ENCODE data around the gene ZFAND3. TPM values are rescaled to one million over a fixed set of nuclear protein-coding genes. Genes with fewer than 3 reads are reported as not detected.

The ZFAND3 gene
- total RNA-seq, 4 donors from 2014 or later = 46.3 to 73.6 (median 49.3) TPM

DNA sequence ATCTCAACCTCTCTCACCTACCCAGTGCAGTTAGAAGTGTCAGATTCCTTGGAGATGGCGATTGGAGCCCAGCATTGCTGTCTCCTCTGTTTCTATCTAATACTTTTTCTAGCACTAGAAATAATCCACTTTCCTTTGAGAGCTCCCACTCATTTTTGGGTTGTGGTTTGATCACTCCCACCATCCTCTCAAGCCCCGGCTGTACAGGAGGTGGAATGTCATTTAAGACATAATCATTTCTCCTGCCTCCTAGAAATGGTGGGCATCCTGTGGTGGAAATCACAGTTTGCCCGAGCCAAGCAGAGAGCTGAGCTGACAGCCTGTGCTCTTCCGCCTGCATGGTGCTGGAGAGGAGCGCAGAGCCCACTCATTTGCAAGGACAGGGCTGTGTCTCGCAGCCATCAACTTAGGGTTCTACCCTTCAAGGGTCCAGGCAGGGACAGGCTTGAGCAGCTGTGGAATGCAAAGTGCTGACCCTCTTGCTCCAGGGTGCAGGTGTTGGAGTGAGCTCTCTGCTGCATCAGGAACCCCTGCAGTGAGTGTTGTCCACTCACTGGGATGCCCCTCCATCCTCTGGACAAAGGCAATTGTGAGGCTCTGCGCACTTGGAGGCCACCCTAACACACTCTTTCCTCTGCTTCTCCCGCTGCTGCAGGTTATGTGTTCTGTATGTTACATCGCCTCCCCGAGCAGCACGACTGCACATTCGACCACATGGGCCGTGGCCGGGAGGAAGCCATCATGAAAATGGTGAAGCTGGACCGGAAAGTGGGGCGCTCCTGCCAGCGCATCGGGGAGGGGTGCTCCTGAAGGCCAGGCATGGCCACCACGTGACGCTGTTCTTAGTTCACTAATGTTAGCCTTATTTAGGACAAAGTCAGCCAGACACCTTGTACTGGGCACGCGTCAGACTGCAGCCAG is 332.3 kb downstream of the ZFAND3 start:
- Histone ChIP-seq H3K9me3 (no peaks in the 10 kb centered on the region), H3K27me3 (no peaks in the 10 kb centered on the region), H3K36me3 (peaks cover 0 to 44% of the 10 kb centered on the region in 2 donors), H3K4me1 (peaks cover 0 to 18% (median 11%) of the 10 kb centered on the region in 3 donors), H3K27ac (no peak overlapping the region), H3K4me3 (no peak overlapping the region)
- no peak for ATAC-seq
- no peak for TF ChIP-seq EP300 (IDR thresholded peaks at IDR 0.05)
- TF ChIP-seq POLR2AphosphoS5 (IDR thresholded peaks at IDR 0.05) = no peak
- TF ChIP-seq, protein P1, sequence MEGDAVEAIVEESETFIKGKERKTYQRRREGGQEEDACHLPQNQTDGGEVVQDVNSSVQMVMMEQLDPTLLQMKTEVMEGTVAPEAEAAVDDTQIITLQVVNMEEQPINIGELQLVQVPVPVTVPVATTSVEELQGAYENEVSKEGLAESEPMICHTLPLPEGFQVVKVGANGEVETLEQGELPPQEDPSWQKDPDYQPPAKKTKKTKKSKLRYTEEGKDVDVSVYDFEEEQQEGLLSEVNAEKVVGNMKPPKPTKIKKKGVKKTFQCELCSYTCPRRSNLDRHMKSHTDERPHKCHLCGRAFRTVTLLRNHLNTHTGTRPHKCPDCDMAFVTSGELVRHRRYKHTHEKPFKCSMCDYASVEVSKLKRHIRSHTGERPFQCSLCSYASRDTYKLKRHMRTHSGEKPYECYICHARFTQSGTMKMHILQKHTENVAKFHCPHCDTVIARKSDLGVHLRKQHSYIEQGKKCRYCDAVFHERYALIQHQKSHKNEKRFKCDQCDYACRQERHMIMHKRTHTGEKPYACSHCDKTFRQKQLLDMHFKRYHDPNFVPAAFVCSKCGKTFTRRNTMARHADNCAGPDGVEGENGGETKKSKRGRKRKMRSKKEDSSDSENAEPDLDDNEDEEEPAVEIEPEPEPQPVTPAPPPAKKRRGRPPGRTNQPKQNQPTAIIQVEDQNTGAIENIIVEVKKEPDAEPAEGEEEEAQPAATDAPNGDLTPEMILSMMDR (IDR thresholded peaks at IDR 0.05) = no peak
- TF ChIP-seq POLR2A (IDR thresholded peaks at IDR 0.05) = no peak
- 93 to 100% methylated on average over 3 to 9 of the region's 22 CpGs for WGBS, 2 donors (ENCODE audit: low coverage in 1 of 2)

DNA sequence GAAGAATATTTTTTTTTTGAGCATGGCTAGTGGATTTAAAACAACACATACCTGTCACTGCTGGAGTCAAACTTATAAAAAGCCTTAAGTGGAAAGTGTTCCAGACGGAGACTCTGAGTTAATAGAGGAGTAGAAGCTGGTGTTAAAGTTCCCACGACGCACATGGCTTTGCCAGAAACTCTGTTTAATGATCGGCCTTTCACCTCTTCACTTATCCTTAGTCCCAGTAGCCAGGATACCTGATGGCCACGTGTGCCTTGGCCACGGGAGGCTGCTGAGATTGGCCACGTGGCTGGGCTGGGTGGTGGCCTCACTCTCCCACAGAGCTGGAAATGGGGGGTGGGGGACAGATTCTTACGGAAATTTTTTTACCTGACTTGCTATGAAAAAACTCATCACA is 333.1 kb downstream of the ZFAND3 start:
- H3K27me3 ChIP-seq = no peaks in the 10 kb centered on the region
- WGBS, 2 donors (ENCODE audit: low coverage in 1 of 2) = 86 to 94% methylated on average over 5 of the region's 8 CpGs
- ATAC-seq = no peak
- H3K36me3 ChIP-seq = peaks cover 0 to 44% of the 10 kb centered on the region in 2 donors
- H3K4me1 ChIP-seq = peaks cover 0 to 18% (median 11%) of the 10 kb centered on the region in 3 donors
- TF ChIP-seq EP300 (IDR thresholded peaks at IDR 0.05) (no peak), POLR2A (IDR thresholded peaks at IDR 0.05) (no peak), POLR2AphosphoS5 (IDR thresholded peaks at IDR 0.05) (no peak)
- TF ChIP-seq, protein P1 (IDR thresholded peaks at IDR 0.05) = no peak
- no peaks in the 10 kb centered on the region for H3K9me3 ChIP-seq
- no peak overlapping the region for H3K4me3 ChIP-seq
- H3K27ac ChIP-seq = no peak overlapping the region

DNA sequence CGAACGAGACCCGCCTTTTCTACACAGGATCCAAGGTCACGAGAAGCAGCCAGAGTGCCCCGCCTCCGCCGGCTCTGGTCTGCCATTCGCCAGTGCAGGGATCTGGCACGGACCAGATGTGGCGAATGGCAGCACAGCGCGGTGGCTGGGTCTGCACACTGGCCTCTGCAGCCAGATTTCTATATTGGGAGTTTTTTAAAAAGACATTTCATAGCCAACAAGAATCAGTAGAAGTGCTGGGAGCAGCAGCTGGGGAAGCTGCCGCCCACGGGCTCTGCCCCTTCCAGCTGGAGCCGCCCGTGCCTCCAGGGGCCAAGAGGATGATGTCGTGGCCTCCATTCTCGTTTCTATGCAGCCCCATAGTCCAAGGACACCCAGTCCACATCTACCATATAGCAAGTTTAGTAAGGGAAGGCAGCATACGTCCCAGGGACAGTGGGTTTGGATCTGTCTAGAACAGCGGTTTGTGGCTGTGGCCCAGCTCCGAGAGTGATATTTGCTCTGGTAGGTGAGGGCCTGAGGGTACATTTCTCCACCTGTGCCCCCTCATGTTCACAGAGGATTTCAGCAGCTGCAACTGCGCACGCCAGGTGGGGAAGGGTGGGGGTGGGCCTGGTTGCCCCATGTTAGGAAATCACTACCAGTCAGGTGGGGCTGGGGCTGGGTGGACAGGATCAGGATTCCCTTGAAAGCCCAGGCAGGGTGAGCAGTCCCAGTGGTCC is 333.7 kb downstream of the ZFAND3 start:
- Histone ChIP-seq H3K27me3 (no peaks in the 10 kb centered on the region), H3K4me1 (peaks cover 0 to 18% (median 11%) of the 10 kb centered on the region in 3 donors), H3K27ac (no peak overlapping the region), H3K9me3 (no peaks in the 10 kb centered on the region), H3K36me3 (peaks cover 0 to 44% of the 10 kb centered on the region in 2 donors), H3K4me3 (no peak overlapping the region)
- no peak for ATAC-seq
- 64 to 95% methylated on average over 4 to 7 of the region's 23 CpGs for WGBS, 2 donors (ENCODE audit: low coverage in 1 of 2)
- TF ChIP-seq, protein P1 (IDR thresholded peaks at IDR 0.05) = no peak
- TF ChIP-seq POLR2A (IDR thresholded peaks at IDR 0.05) = no peak
- no peak for TF ChIP-seq EP300 (IDR thresholded peaks at IDR 0.05)
- no peak for TF ChIP-seq POLR2AphosphoS5 (IDR thresholded peaks at IDR 0.05)

DNA sequence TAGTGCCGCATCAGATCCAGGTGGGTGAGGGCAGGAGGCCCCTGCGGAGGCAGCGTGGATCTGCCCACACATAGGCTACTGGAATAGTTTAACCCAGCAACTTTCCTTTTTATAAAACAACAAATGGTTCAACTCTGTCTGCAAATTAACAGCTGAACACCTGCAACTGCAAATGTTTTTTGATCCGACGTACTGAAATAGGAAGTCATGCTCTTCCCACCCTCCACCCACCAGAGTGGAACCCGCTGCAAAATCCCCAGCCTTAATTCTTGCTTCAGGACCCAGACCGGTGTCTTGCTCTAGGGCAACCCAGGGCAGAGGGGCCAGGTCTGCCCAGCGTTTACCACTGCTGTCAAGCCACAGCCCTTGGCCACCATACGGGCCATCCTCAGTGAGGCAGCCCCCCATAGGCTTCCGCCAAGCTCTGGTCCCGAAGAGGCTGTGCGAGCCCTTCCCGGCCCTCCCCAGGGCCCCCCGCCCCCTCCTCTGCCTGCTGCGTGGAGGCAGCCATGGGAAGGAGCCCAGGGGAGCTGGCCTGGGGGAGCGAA is 334.3 kb downstream of the ZFAND3 start:
- no peak for ATAC-seq
- H3K4me1 ChIP-seq = peaks cover 0 to 12% (median 9%) of the 10 kb centered on the region in 3 donors
- no peaks in the 10 kb centered on the region for H3K9me3 ChIP-seq
- no peak overlapping the region for H3K4me3 ChIP-seq
- H3K27ac ChIP-seq = no peak overlapping the region
- no peaks in the 10 kb centered on the region for H3K27me3 ChIP-seq
- TF ChIP-seq, protein P1 (IDR thresholded peaks at IDR 0.05) = no peak
- TF ChIP-seq POLR2AphosphoS5 (IDR thresholded peaks at IDR 0.05) (no peak), POLR2A (IDR thresholded peaks at IDR 0.05) (no peak), EP300 (IDR thresholded peaks at IDR 0.05) (no peak)
- H3K36me3 ChIP-seq = peaks cover 0 to 44% of the 10 kb centered on the region in 2 donors
- WGBS, 2 donors (ENCODE audit: low coverage in 1 of 2) = 87 to 97% methylated on average over 3 to 4 of the region's 16 CpGs
